Endothelial cell of umbilical vein (primary cell): ENCODE data around the gene LRP1-AS. TPM values are rescaled to one million over a fixed set of nuclear protein-coding genes. Genes with fewer than 3 reads are reported as not detected.

Experiments
- BruUV-seq: library from RNA; stranded (reverse); fragments of 400-500 nt; replicated peaks from 2 replicates; lab custom pipeline; 2021; lab: Mats Ljungman, UMichigan
- CTCF ChIA-PET: fragments of 300-600, 350-600 bp; sonication (Branson Sonifier 250); formaldehyde crosslinking; loops from one replicate; lab custom pipeline; 2021; ENCODE audit warnings: antibody characterized with exemption, inconsistent platforms; lab: Charles Lee
- POLR2A ChIA-PET: fragments of 300-600, 350-600 bp; sonication (Branson Sonifier 250); formaldehyde crosslinking; loops from one replicate; lab custom pipeline; 2021; ENCODE audit warnings: antibody characterized with exemption, inconsistent platforms; lab: Charles Lee
- DNase-seq: peaks from one replicate; pipeline ENCODE4 v3.0.0-alpha.2; 2011; ENCODE audit warnings: low read depth, low spot score
- FAIRE-seq: peaks from 2 replicates; lab custom pipeline; 2011; peaks lifted over from hg19 to GRCh38; lab: Jason Lieb, UNC
- H2AFZ ChIP-seq: 2 replicates; pipeline ENCODE4 v1.6.0; 2012; ENCODE audit warnings: low read depth, low read length, control low read depth, inconsistent platforms
- H3K27ac ChIP-seq: 2 replicates; pipeline ENCODE4 v1.5.1; 2011; ENCODE audit warnings: low read depth, mild to moderate bottlenecking, control low read depth, low read length, moderate library complexity; ENCODE audit not compliant: insufficient read depth
- H3K27me3 ChIP-seq, 2 experiments: 2 replicates each; pipeline versions ENCODE4 v1.6.0 to v1.6.1; 2011; ENCODE audit warnings: low read length in 2 of 2, mixed read lengths in 1 of 2; ENCODE audit not compliant: control insufficient read depth in 2 of 2, insufficient read depth in 2 of 2
- H3K36me3 ChIP-seq, 2 experiments: 2 replicates in 1 of 2; 3 replicates in 1 of 2; pipeline ENCODE4 v1.5.1; 2011; ENCODE audit warnings: low read length in 2 of 2, mild to moderate bottlenecking in 1 of 2, moderate library complexity in 1 of 2; ENCODE audit not compliant: control insufficient read depth in 2 of 2, insufficient read depth in 2 of 2; ENCODE audit errors: extremely low read depth in 1 of 2
- H3K4me1 ChIP-seq: 3 replicates; pipeline ENCODE4 v1.5.1; 2011; ENCODE audit warnings: mild to moderate bottlenecking, low read length; ENCODE audit not compliant: control insufficient read depth, insufficient read depth; ENCODE audit errors: extremely low read depth
- H3K4me2 ChIP-seq: 2 replicates; pipeline ENCODE4 v1.6.1; 2011; ENCODE audit warnings: low read length, control low read depth, mixed read lengths; ENCODE audit not compliant: insufficient read depth
- H3K4me3 ChIP-seq, 3 experiments: fragments of 200-600 bp in 1 of 3; sonication (generic), shearing (Covaris generic) in 1 of 3; replicated peaks in 1 of 3; 2 replicates each; pipeline ENCODE4 v1.5.1; 2011 to 2016; ENCODE audit warnings: control low read depth in 3 of 3, low read length in 3 of 3, mild to moderate bottlenecking in 2 of 3, inconsistent platforms in 1 of 3, low read depth in 1 of 3, moderate library complexity in 1 of 3; ENCODE audit not compliant: insufficient read depth in 1 of 3
- H3K79me2 ChIP-seq: 2 replicates; pipeline ENCODE4 v1.6.0; 2012; ENCODE audit warnings: low read length, inconsistent platforms; ENCODE audit not compliant: control insufficient read depth, insufficient read depth
- H3K9ac ChIP-seq: replicated peaks from 2 replicates; pipeline ENCODE3; 2011; ENCODE audit warnings: low read length, control low read depth; ENCODE audit not compliant: insufficient read depth; ENCODE audit errors: extremely low read depth
- H3K9me1 ChIP-seq: replicated peaks from 3 replicates; pipeline ENCODE4 v1.6.0; 2011; ENCODE audit warnings: mild to moderate bottlenecking, low read length; ENCODE audit not compliant: control insufficient read depth, insufficient read depth; ENCODE audit errors: extremely low read depth
- H3K9me3 ChIP-seq: replicated peaks from 2 replicates; pipeline ENCODE4 v1.5.1; 2012; ENCODE audit warnings: low read length, inconsistent platforms; ENCODE audit not compliant: control insufficient read depth, insufficient read depth
- H4K20me1 ChIP-seq: replicated peaks from 2 replicates; pipeline ENCODE3; 2011; ENCODE audit warnings: mild to moderate bottlenecking, low read length; ENCODE audit not compliant: control insufficient read depth, insufficient read depth; ENCODE audit errors: extremely low read depth
- CTCF ChIP-seq, 2 donors: IDR thresholded peaks; 1 replicate in 1 of 2; 2 replicates in 1 of 2; pipeline ENCODE4 v1.5.1; 2011; ENCODE audit warnings: low read length in 2 of 2, mild to moderate bottlenecking in 2 of 2, moderate library complexity in 2 of 2, control low read depth in 1 of 2, inconsistent platforms in 1 of 2, low read depth in 1 of 2; ENCODE audit not compliant: insufficient read depth in 1 of 2; ENCODE audit errors: extremely low read depth in 1 of 2
- EZH2 ChIP-seq: IDR thresholded peaks from 2 replicates; pipeline ENCODE4 v1.6.1; 2012; ENCODE audit warnings: borderline replicate concordance, low read depth, mild to moderate bottlenecking, moderate library complexity, low read length, inconsistent platforms; ENCODE audit not compliant: severe bottlenecking
- FOS ChIP-seq: IDR thresholded peaks from 2 replicates; pipeline ENCODE4 v1.6.1; 2011; ENCODE audit warnings: mild to moderate bottlenecking, low read length, moderate library complexity, borderline replicate concordance; ENCODE audit not compliant: insufficient read depth
- GATA2 ChIP-seq: IDR thresholded peaks from 2 replicates; pipeline ENCODE4 v1.7.0; 2011; ENCODE audit warnings: low read depth, mild to moderate bottlenecking, moderate library complexity, mixed read lengths, low read length; ENCODE audit not compliant: insufficient read length, insufficient read depth
- JUN ChIP-seq: IDR thresholded peaks from 2 replicates; pipeline ENCODE4 v1.6.1; 2011; ENCODE audit warnings: borderline replicate concordance, low read depth; ENCODE audit not compliant: insufficient read length, insufficient read depth
- MAX ChIP-seq: IDR thresholded peaks from 2 replicates; pipeline ENCODE4 v1.6.1; 2011; ENCODE audit not compliant: insufficient read depth, insufficient read length
- MYC ChIP-seq: IDR thresholded peaks from one replicate; pipeline ENCODE4 v1.6.1; 2011; ENCODE audit warnings: mild to moderate bottlenecking, low read depth, low read length
- POLR2A ChIP-seq: IDR thresholded peaks from 2 replicates; pipeline ENCODE4 v1.6.1; 2012; ENCODE audit warnings: low read depth, mild to moderate bottlenecking, control low read depth, low read length
- POLR2AphosphoS5 ChIP-seq: IDR thresholded peaks from 2 replicates; pipeline ENCODE4 v1.6.1; 2012; ENCODE audit warnings: low read depth, mild to moderate bottlenecking, control low read depth, low read length, moderate library complexity; ENCODE audit not compliant: insufficient read depth
- dilution Hi-C: fragments of 300-500 bp; cut with MboI; formaldehyde crosslinking; loops from one replicate; pipeline ENCODE4 v1.15.0; 2019; ENCODE audit warnings: low sequenced_read_pairs; ENCODE audit not compliant: extremely low pct_ligation_motif_present
- intact Hi-C: fragments of 100-400 bp; cut with micrococcal nuclease; formaldehyde crosslinking; loops from one replicate; pipeline ENCODE4 v1.10.0; 2022
- polyA plus RNA-seq, 4 experiments: library from polyadenylated mRNA; depleted of rRNA in 3 of 4; stranded (reverse) in 3 of 4; unstranded in 1 of 4; fragments of >200 nt; gene quantifications; 2 replicates each; pipeline versions ENCODE4 v1.2.1 to v1.2.3, GENCODE V29; 2011 to 2012; ENCODE audit warnings: missing spikeins in 1 of 4
- total RNA-seq: library from RNA; stranded (reverse); gene quantifications from 2 replicates; pipeline ENCODE4 v1.2.3, GENCODE V29; 2021

The LRP1-AS gene
- total and polyA plus RNA-seq, 2 donors (not counting 3 experiments of a cell fraction or from before 2014, with no cell fraction given): not detected

GRCh38 chr12:57153415-57153997 lies 6.1 kb upstream of the LRP1-AS start:
- H3K9me3 ChIP-seq: no peaks in the 10 kb centered on the region
- no peaks in the 10 kb centered on the region for H3K9me1 ChIP-seq
- H4K20me1 ChIP-seq: no peaks in the 10 kb centered on the region
- no peak for FAIRE-seq
- H3K36me3 ChIP-seq: no peaks in the 10 kb centered on the region
- no peak overlapping the region for H2AFZ ChIP-seq
- dilution Hi-C loops: no loop called here
- CTCF ChIA-PET: interaction anchor here (1.0 kb wide), 1 partner anchor 29 kb away, joined by 3 read pairs; no protein-coding TSS in a partner anchor
- intact Hi-C loops: no loop called here
- H3K4me2 ChIP-seq: no peak overlapping the region
- no peaks in the 10 kb centered on the region for H3K27me3 ChIP-seq
- BruUV-seq: no TSS peak
- no peak overlapping the region for H3K9ac ChIP-seq
- no peak overlapping the region for H3K4me3 ChIP-seq
- no peaks in the 10 kb centered on the region for H3K79me2 ChIP-seq
- DNase-seq: no peak
- POLR2A ChIA-PET: no interaction called here
- TF ChIP-seq POLR2A: no peak
- no peak for TF ChIP-seq GATA2
- TF ChIP-seq JUN: no peak
- no peak for TF ChIP-seq EZH2
- no peak for TF ChIP-seq CTCF (IDR thresholded peaks at IDR 0.05; ENCODE audit: extremely low read depth in 1 of 2, insufficient read depth in 1 of 2, low read depth in 1 of 2, low read length in 2 of 2)
- no peak for TF ChIP-seq POLR2AphosphoS5
- no peak for TF ChIP-seq FOS
- TF ChIP-seq MAX: no peak
- TF ChIP-seq MYC: no peak
- no peaks in the 10 kb centered on the region for H3K4me1 ChIP-seq
- no peak overlapping the region for H3K27ac ChIP-seq
